ENCODE measurements around the gene DLG2.
"Not testable (repeated sequence)": the region's sequence is repeated elsewhere in the genome, so short reads cannot be mapped to it uniquely, and the experiment has no call there.

Gene DLG2

DNA sequence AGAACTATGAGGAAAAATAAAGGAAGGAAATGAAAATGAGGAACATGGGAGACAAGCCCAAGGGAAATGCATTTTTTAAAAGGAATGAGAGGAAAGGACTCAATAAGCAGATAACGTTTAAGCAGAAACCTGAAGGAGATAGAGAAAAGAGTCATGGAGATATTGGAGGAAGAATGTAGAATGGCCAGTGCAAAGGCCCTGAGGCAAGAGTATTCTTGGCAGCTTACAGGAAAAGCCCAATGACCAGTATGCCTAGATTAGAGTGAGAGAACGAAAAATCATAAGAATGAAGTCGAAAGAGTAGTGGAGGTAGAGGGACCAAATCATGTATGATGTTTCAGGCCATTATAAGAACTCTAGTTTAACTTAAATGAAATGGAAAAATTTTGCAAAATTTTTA is 220.3 kb downstream of the DLG2 start:
- Mint-ChIP-seq H3K27ac (no peak overlapping the region), H3K36me3 (ENCODE audit: low read depth) (no peaks in the 10 kb centered on the region), H3K4me3 (no peak overlapping the region), H3K9me3 (no peaks in the 10 kb centered on the region), H3K4me1 (no peaks in the 10 kb centered on the region), H3K27me3 (ENCODE audit: low read depth) (no peaks in the 10 kb centered on the region)
- TF ChIP-seq, protein P1, sequence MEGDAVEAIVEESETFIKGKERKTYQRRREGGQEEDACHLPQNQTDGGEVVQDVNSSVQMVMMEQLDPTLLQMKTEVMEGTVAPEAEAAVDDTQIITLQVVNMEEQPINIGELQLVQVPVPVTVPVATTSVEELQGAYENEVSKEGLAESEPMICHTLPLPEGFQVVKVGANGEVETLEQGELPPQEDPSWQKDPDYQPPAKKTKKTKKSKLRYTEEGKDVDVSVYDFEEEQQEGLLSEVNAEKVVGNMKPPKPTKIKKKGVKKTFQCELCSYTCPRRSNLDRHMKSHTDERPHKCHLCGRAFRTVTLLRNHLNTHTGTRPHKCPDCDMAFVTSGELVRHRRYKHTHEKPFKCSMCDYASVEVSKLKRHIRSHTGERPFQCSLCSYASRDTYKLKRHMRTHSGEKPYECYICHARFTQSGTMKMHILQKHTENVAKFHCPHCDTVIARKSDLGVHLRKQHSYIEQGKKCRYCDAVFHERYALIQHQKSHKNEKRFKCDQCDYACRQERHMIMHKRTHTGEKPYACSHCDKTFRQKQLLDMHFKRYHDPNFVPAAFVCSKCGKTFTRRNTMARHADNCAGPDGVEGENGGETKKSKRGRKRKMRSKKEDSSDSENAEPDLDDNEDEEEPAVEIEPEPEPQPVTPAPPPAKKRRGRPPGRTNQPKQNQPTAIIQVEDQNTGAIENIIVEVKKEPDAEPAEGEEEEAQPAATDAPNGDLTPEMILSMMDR (IDR thresholded peaks at IDR 0.05; ENCODE audit: unreplicated experiment in 3 of 3): no peak

DNA sequence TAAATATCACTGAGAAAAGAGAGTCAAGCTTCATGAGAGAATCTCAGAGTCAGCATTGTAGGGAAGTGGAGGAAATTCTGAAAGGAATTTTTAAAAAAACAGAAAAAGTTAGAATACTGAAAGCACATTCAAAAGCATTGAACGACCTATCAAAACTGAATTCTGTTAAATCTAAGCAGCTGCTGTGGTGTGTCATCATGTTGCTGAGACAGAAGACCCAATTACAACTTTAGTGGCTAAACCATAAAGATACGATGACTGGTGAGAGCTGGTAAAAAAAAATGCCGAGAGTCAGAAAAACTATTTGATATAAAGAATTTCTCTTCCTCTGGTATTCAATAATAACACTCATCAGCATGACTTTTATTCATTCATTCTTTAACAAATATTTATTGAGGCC is 220.8 kb downstream of the DLG2 start:
- Mint-ChIP-seq H3K9me3 (peaks cover 4% of the 10 kb centered on the region), H3K27me3 (ENCODE audit: low read depth) (no peaks in the 10 kb centered on the region), H3K36me3 (ENCODE audit: low read depth) (no peaks in the 10 kb centered on the region), H3K4me1 (no peaks in the 10 kb centered on the region), H3K27ac (no peak overlapping the region), H3K4me3 (no peak overlapping the region)
- TF ChIP-seq, protein P1 (IDR thresholded peaks at IDR 0.05; ENCODE audit: unreplicated experiment in 3 of 3): no peak

DNA sequence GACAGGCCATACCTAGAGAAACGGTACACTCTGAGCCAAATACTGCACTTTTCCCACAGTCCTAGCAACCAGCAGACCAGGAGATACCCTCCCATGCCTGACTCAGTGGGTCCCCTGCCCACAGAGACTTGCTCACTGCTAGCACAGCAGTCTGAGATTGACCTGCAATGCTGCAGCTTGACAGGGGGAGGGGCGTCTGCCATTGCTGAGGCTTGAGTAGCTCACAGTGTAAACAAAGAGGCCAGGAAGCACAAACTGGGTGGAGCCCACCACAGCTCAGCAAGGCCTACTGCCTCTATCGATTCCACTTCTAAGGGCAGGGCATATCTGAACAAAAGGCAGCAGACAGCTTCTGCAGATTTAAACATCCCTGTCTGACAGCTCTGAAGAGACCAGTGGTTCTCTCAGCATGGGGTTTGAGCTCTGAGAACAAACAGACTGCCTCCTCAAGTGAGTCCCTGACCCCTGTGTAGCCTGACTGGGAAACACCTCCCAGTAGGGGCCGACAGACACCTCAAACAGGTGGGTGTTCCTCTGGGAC is 231.6 kb downstream of the DLG2 start:
- H3K27me3 Mint-ChIP-seq (ENCODE audit: low read depth); H3K36me3 Mint-ChIP-seq (ENCODE audit: low read depth); H3K4me3 Mint-ChIP-seq; H3K27ac Mint-ChIP-seq; H3K4me1 Mint-ChIP-seq: not testable (repeated sequence)
- peaks cover 10% of the 10 kb centered on the region for H3K9me3 Mint-ChIP-seq

DNA sequence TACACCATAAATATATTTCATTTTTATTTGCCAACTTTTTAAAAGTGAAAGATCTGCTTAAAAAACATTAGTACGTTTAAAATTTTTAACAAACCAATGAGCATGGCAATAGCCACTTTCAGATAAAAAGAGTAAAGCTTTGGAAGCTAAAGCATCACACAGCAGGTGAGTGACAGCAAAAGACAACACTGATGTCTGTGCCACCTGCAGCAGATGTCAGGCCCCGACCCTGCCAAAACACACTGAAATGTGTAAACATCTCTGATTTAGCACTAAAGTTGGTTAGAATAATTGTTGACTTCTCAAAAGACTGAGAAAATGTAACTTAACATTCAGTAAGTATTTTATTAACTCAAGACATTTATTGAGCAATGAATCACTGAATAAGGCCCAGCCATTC is 232.9 kb downstream of the DLG2 start:
- no peaks in the 10 kb centered on the region for H3K27me3 Mint-ChIP-seq (ENCODE audit: low read depth)
- no peak overlapping the region for H3K4me3 Mint-ChIP-seq
- H3K36me3 Mint-ChIP-seq (ENCODE audit: low read depth): no peaks in the 10 kb centered on the region
- TF ChIP-seq, protein P1 (IDR thresholded peaks at IDR 0.05; ENCODE audit: unreplicated experiment in 3 of 3): no peak
- no peak overlapping the region for H3K27ac Mint-ChIP-seq
- peaks cover 12% of the 10 kb centered on the region for H3K9me3 Mint-ChIP-seq
- no peaks in the 10 kb centered on the region for H3K4me1 Mint-ChIP-seq

DNA sequence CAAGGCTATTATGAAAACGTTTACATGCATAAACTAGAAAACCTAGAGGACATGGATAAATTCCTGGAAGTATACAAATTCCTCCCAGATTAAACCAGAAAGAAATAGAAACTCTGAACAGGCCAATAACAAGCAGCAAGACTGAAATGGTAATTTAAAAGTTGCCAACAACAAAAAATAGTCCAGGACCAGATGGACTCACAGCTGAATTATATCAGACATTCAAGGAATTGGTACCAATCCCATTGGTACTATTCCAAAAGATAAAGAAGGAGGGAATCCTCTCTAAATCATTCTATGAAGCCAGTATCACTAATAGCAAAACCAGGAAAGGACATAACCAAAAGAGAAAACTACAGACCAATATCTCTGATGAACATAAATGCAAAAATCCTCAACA is 236.0 kb downstream of the DLG2 start:
- Mint-ChIP-seq H3K27me3 (ENCODE audit: low read depth) (no peaks in the 10 kb centered on the region), H3K9me3 (peaks cover 10% of the 10 kb centered on the region), H3K27ac (no peak overlapping the region), H3K36me3 (ENCODE audit: low read depth) (no peaks in the 10 kb centered on the region), H3K4me3 (no peak overlapping the region), H3K4me1 (peaks cover 4% of the 10 kb centered on the region)
- TF ChIP-seq, protein P1 (IDR thresholded peaks at IDR 0.05; ENCODE audit: unreplicated experiment in 3 of 3): no peak

DNA sequence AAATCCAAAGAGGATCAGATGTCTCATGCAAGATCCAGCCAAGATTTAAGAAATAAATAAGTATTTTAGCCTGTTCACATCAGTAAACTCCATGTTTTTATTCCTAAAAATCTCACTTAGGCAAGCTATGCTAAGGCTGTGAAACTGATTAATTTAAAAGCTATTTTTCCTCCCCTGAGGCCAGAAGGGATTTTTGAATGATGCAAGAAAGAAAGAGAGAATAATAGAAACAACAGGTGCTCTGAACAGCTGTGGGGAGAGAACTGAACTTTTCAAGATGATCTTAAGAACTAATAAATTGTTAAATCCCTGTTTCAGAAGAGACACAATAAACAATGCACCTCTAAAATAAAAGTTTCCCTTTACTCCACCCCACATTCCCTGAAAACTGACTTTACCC is 241.6 kb downstream of the DLG2 start:
- Mint-ChIP-seq H3K4me1 (peaks cover 14% of the 10 kb centered on the region), H3K9me3 (peaks cover 24% of the 10 kb centered on the region), H3K27me3 (ENCODE audit: low read depth) (no peaks in the 10 kb centered on the region), H3K36me3 (ENCODE audit: low read depth) (no peaks in the 10 kb centered on the region), H3K27ac (peak overlapping the region; percentile 57 to 80 (median 78)), H3K4me3 (no peak overlapping the region)
- TF ChIP-seq, protein P1 (IDR thresholded peaks at IDR 0.05; ENCODE audit: unreplicated experiment in 3 of 3): no peak

Measured in nephron (organoid).